GM21529 (cell line): Measurements from ENCODE around the gene SERTAD3.
"Not testable (repeated sequence)": the region's sequence is repeated elsewhere in the genome, so short reads cannot be mapped to it uniquely, and the experiment has no call there.

ENCODE experiments used
- ATAC-seq: cut with Tn5 transposase; IDR thresholded peaks from one replicate; pipeline ENCODE4 v1.9.1; 2021; ENCODE audit not compliant: unreplicated experiment

SERTAD3 gene, protein sequence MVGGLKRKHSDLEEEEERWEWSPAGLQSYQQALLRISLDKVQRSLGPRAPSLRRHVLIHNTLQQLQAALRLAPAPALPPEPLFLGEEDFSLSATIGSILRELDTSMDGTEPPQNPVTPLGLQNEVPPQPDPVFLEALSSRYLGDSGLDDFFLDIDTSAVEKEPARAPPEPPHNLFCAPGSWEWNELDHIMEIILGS

DNA sequence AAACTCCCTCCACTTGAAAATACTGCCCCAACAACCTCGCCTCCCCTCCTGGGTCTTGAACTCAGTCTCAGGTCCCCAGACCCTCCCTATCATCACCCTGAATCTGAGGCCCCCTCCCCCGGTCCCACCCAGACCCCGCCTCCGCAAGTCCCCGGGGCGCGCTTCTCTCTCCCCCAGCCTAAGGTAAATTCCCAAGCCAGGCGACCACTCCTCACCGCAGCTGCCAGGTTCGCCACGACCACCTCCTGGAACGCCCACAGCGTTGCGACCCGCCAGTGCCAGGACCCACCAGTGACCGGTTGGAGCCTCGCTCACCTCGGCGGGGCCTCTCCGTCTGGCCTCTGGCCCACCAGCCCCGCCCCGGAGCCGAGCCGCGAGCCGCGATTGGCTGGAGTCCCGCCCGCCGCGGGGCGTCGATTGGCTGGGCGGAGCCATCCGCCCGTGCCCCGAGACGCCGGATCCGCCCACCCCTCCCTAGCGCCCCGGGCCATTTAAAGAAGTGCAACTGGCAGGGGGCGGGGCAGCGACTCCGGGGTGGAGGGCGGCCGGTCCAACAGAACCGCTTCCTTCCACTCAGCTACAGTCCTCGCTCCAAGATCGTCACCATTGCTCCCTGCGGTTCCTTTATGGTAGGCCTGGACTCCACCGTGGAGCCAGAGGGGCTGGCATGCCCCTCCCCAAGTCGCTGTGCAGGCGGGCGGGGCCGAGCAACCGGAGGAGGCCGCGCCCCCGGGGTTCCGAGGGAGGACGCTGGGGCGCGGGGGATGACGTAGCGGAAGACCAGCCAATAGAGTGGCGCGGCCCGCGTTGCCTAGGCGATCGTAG lies at the start of gene SERTAD3:
Gene SERTAD3 (minus strand): TSS at position 336 of the 825 bp plus-strand sequence. CDS start 2,255 bp downstream, outside the sequence.
- ATAC-seq: peak; percentile 60

DNA sequence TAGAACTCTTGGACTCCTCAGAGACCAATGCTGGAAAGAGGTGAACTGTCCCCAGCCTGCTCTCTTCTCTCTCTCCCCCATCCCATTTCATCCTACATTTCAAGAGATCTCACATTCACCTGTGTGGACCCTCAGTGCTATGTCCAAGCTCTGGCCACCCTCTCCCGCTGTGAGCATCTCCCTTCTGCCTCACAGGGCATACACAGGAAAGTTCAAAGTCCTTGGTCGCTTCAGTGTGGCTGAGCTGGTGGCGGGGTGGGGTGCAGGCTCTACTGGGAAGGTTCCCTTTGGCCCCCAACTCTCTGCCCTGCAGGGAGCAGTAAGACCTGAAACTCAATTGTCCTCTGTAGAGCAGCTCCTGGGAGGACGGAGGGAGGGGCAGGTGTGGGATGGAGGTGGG lies 49.6 kb upstream of the SERTAD3 start:
- no peak for ATAC-seq

DNA sequence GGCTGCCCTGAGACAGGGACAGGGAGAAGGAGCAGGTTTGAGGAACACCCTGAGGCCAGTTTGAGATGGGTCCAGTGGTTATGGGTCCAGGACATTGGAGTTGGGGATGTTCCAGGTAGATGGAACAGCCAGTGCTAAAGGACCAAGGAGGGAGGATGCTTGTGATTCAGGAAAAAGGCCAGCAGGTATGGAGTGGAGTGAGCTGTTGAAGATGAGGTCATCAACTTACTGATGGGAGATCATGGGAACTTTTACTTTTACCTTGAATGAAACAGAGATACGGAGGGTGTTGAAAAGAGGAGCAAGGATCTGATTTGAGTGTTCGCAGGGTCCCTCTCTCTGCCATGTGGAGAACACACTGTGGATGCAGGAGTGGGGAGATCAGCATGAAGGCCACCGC lies 48.1 kb upstream of the SERTAD3 start:
- ATAC-seq: no peak

DNA sequence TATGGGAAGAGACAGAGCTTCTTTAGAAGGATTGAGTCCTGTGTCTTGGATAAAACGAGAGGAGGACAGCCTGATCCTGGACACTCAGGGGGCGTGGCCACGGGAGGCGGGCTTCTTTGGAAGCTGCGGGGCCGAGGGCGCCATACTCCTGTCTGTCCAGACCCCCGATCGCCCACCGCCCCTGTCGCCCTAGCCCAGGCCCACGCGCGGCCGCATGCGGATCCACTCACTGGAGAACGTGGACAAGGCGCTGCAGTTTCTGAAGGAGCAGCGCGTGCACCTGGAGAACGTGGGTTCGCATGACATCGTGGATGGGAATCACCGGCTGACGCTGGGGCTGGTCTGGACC lies 45.7 kb upstream of the SERTAD3 start:
- no peak for ATAC-seq

DNA sequence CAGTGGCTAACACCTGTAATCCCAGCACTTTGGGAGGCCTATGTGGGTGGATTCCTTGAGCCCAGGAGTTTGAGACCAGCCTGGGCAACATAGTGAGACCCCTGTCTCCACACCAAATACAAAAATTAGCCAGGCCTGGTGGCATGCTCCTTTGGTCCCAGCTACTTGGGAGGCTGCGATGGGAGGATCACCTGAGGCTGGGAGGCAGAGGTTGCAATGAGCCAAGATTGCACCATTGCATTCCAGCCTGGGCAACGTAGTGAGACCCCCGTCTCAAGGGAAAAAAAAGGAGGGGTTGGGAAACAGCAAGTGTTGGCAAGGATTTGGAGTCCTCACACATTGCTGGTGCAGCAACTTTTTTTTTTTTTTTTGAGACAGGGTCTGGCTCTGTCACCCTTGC lies 41.9 kb upstream of the SERTAD3 start:
- no peak for ATAC-seq

DNA sequence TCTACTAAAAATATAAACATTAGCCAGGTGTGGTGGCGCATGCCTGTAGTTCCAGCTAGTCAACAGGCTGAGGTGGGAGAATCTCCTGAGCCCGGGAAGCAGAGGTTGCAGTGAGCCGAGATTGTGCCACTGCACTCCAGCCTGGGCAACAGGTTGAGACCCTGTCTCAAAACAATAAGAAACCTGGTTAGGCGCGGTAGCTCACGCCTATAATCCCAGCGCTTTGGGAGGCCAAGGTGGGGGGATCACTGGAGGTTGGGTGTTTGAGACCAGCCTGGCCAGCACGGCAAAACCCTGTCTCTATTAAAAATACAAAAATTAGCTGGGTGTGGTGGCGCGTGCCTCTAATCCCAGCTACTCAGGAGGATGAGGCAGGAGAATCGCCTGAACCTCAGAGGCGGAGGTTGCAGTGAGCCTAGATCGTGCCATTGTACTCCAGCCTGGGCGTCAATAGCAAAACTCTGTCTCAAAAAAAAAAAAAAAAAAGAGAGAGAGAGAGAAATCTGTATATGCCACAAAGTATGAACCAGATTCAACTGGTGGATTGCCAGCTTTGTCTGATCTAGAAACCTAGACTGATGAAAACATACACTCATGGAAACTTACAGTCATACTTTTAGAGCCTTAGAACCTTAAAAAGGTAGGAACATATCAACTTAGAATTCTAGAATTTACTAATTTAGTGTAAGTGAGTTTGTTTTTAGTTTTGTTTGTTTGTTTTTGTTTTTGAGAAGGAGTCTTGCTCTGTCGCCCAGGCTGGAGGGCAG lies 31.9 kb upstream of the SERTAD3 start:
- not testable (repeated sequence) for ATAC-seq

DNA sequence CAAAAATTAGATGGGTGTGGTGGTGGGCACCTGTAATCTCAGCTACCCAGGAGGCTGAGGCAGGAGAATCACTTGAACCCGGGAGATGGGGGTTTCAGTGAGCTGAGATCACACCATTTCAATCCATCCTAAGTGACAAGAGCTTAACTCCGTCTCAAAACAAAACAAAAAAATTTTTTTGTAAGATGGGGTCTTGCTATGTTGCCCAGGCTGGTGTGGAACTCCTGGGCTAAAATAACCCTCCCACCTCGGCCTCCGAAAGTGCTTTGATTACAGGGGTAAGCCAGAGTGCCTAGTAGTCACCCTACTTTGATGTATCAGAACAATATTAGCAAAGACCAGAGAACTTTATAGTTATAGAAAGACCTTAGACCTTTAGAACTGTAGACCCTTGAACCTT lies 30.6 kb upstream of the SERTAD3 start:
- ATAC-seq: no peak

DNA sequence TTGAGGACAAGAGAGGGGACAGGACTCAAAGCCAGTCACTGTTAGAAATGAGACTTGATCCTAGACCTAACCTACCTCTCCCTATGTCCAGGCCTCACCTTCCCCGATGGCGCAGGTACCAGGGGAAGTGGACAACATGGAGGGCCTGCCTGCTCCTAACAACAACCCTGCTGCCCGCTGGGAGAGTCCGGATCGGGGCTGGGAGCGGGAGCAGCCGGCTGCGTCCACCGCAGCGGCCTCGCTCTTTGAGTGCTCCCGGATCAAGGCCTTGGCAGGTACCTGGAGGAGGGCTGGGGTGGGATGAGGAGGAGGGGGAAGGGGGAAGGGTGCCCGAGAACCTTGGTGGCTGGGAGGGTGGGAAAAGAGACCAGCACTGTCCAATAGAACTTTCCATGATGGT lies 28.4 kb upstream of the SERTAD3 start:
- no peak for ATAC-seq

DNA sequence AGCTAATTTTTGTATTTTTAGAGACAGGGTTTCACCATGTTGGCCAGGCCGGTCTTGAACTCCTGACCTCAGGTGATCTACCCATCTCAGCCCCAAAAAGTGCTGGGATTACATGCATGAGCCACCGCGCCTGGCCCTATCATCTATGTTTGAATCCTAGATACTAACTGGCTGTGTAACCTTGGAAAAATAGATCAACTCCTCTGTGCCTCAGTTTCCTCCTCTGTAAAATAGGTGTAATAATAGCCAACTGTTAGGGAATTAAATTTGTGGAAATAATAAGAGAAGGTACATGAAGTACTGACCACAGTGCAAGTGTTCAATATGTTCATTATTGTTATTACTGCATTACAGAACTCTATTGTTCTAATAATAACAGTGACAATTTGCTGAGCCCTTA lies 27.0 kb upstream of the SERTAD3 start:
- no peak for ATAC-seq

DNA sequence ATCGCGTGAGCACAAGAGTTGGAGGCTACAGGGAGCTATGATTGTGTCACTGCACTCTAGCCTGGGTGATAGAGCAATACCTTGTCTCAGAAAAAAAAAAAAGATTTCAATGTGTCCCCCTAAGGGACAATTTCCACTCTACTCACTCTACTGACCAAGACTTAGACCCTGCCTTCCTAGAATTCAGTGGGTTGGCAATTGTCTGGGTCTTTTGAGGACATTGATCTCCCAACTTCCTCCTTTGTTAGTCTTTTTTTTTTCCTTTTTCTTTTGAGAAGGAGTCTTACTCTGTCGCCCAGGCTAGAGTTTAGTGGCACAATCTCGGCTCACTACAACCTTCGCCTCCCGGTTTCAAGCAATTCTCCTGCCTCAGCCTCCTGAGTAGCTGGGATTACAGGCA lies 24.9 kb upstream of the SERTAD3 start:
- ATAC-seq: no peak

DNA sequence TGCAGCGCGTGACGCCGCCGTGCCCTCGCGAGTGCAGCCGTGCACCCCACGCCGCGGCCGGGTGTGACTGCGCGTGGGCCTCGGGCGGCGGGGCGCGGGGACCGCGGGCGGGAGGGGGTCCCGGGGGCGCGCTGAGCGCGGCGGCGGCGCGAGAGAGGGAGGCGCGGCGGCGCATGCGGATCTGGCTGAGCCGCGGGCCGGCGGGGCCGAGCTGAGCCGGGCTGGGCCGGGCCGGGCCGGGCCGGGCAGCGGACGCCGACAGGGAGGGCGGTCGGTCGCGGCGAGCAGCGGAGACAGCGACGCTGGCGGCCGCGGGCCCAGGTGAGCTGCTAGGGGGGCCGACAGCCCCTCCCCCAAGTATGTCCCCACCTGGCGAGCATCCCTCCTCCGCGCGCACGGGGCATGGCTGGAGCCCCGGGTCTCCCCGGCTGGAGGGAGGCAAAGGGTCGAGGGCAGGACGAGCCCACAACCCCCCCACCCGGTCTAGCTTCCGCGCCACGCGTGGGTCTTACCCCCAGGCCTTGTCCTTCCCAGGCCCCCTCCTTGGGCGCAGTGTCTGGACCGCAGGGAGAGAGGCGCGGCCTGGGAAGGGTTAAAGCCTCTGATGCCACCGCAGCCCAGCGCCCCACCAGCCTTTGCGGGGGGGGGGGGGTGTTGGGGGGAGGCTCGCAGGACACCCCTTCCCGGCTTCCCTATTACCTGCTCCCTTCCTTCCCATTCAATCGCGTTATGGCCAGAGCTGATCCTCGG lies 23.0 kb upstream of the SERTAD3 start, which contains the start of gene SPTBN4:
Gene SPTBN4 (plus strand): TSS at position 17 of the 750 bp plus-strand sequence. CDS start 5,621 bp downstream, outside the sequence.
- ATAC-seq: no peak

DNA sequence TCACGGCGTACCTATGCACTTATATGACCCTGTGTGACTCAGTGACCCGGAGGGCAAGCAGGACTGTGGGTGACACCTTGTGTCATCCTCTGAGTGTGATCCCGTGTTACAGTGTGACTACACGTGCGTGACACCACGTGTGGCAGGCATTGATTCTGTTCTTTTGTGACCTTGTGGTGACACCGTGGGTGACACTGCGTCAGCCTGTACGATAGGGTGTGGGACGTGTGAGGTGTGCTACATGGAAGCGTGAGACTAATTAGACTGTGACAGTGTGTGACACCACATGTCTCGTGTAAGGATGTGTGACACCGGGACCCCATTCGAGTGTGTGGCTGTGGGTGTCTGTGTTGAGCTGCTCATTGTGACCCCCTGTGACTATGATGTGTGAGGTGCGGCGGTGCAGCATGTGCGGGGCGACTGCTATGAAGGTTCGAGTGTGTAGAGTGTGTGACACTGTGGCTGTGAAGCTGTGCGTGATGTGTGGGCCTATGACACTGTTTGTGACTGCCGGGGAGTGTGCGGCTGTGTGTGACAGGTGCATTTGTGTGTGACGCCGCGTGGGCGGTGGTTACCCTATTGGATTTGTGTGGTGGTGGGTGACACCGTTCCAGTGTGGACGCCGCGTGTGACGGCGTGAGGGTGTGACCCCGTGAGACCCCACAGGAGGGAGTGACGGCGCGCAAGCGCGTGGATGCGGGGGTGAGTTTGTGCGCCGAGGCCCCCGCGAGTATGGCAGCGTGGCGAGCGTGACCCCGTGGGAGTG lies 22.3 kb upstream of the SERTAD3 start:
- ATAC-seq: peak; percentile 25

DNA sequence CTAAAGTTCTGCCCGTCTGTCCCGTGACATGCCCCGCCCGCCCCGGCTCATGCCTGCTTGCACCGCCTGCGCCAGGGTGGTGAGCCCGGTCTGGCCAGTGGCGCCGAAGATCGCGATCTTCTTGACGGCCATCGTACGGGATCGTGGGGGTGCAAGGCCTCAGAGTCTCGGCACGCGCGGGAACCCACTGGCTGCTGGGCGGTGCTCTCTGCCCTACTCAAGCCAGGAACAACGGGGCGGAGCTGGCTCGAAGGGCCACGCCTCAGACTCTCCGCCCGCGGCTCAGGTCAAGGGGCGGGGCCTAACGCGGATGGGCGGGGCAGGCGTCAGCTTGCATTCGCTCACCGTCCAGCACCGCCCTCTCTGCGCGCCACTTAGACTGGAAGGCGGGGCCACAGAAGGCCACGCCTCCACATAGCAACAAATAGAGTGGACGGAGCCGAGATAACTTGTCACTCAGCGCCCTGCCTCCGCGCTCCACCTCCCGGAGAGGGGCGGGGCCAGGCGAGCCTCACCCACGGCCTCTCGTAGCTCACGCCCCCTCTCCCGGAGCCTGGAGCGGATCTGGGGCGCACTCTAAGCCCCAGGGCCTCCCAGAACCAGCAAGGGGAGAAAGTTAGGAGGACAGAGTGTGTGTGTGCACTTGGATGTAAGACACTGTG lies 21.6 kb upstream of the SERTAD3 start, which contains the start of gene BLVRB:
Gene BLVRB (minus strand): TSS at position 189 of the 662 bp plus-strand sequence. CDS start 57 bp downstream, at position 132.
- peak; percentile 79 for ATAC-seq

DNA sequence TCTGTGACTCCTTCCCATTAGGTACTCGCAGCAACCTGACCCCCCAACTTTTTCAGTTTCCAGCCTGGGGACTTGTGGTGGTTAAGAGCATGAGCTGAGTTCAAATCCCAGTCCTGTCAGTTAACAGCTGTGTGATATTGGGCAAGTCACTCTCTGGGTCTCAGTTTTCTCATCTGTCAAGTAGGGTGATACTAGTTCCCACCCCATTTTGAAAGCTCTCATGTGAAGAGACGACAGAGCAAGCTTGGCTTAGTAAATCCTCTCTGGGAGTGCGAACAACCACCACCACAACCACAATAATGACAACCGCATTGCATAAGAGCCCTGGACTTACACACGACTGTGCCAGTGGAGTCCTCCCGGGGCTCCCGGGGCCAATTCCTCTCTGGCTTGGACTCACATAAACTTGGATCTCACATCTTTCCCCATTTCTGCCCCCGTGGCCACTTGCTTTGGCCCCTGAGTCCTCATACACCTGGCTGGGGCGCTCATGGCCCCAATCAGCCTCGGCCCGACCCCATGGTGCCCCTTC lies 21.0 kb upstream of the SERTAD3 start:
- no peak for ATAC-seq

DNA sequence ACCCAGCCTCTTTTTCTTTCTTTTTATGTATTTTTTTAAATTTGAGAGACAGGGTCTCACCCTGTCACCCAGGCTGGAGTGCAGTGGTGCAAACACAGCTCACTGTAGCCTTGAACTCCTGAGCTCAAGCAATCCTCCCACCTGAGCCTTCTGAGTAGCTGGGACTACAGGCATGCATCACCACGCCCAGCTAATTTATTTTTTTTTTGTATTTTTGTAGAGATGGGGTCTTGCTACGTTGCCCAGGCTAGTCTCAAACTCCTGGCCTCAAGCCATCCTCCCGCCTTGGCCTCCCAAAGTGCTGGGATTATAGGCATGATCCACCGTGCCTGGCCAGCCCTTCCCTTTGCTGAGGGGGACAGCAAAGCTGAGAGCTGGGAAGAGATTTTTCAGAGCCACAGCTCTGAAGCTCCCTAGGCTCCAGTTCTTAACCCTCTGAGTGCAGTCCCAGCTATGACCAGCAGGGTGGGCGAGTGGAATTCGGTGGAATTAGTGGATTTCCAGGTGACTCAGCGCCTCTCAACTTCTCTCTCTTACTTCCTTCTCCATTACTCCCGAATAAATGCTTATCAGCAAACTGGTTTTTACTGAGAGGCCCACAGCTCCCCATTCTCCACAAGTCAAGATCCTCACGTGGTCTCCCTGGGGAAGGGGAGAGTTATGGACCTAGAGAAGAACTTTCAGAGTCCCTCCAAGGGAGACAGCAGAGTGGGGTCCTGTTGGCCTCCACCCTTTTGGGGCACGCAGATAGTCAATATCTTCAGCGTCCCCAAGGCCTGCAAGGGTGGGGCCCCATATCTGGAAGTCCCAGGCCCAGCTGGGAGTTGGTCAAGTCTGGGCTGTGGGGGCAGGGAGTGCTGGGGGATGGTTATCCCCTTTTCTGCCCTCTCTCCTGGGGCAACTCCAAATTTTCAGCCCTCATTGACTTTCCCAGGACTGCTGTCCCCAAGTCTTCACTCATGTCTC lies 20.2 kb upstream of the SERTAD3 start:
- no peak for ATAC-seq

DNA sequence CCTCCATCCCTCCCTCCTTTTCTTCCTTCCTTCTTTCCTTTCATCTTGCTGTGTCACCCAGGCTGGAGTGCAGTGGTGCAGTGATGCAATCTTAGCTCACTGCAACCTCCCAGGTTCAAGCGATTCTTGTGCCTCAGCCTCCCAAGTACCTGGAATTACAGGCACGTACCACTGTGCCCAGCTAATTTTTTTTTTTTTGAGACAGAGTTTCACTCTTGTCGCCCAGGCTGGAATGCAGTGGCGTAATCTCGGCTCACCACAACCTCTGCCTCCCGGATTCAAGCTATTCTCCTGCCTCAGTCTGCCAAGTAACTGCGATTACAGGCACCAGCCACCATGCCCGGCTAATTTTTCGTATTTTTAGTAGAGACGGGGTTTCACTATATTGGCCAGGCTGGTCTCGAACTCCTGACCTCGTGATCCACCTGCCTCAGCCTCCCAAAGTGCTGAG lies 19.5 kb upstream of the SERTAD3 start:
- ATAC-seq: not testable (repeated sequence)

DNA sequence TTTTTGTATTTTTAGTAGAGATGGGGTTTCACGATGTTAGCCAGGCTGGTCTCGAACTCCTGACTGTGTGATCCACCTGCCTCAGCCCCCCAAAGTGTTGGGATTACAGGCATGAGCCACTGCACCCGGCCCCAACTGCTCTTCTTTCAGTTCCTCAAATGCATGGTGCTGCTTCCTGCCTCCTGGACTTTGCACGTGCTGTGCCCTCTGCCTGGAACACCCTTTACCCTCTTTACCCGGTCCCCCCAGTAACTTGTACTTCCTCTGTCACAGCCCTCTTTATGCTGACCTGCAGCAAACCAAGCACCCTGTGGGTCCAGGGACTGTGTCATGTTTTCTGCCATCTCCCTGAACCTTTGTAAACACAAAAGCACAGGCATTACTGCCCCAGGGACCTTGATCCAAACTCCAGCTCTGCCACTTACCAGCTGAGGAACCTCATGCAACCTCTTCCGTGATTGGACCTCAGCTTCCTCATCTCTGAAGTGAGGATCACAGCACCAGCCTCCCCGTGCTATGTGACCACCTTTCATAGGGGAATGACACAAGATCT lies 17.6 kb upstream of the SERTAD3 start:
- no peak for ATAC-seq

DNA sequence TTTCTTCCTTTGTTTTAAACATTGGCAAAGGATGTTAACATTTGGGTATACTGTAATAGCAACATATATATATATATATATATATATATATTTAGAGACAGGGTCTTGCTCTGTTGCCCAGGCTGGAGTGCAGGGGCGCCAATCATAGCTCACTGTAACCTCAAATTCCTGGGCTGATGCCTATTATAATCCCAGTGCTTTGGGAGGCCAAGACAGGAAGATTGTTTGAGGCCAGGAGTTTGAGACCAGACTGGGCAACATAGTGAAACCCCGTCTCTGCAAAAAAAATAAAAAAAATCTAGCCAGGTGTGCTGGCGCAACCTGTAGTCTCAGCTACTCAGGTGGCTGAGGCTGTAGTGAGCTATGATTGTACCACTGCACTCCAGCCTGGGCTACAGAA lies 16.1 kb upstream of the SERTAD3 start:
- no peak for ATAC-seq
